ENCODE results near the gene F12. TPM values are rescaled to one million over a fixed set of nuclear protein-coding genes. Genes with fewer than 3 reads are reported as not detected.

F12 gene
- total and polyA plus RNA-seq, 2 of the 8 experiments (the other 6 are each of a cell fraction or from before 2014, with no cell fraction given): 6.5 to 7.8 TPM

GRCh38 chr5:177446200-177447065, 37.1 kb upstream of the F12 start, which contains the start of gene PRR7 (continued):
- TF ChIP-seq TAF7 (optimal IDR thresholded peaks at IDR 0.05; ENCODE audit: borderline replicate concordance, low read depth, low read length) (no peak), SIN3A (conservative IDR thresholded peaks at IDR 0.05 in 1 of 2, IDR thresholded peaks at IDR 0.05 in 1 of 2; ENCODE audit: low read depth in 1 of 2, low read length in 2 of 2) (0 out of 4 replicates have a peak, but pooled peaks of 1 of the 2 experiments have one; percentile 36), POLR2A (IDR thresholded peaks at IDR 0.05; ENCODE audit: control extremely low read depth in 1 of 2, low read depth in 2 of 2, low read length in 2 of 2) (peak in 1 of 2 experiments; percentile 75; a peak in 2 of 3 replicates), SP1 (IDR thresholded peaks at IDR 0.05; ENCODE audit: low read depth, low read length) (no peak), EZH2 (IDR thresholded peaks at IDR 0.05; ENCODE audit: low read depth, low read length, severe bottlenecking) (no peak), POLR2AphosphoS5 (IDR thresholded peaks at IDR 0.05; ENCODE audit: low read depth, low read length) (peak; percentile 82; the same call in 1 of the 2 replicates), BRCA1 (IDR thresholded peaks at IDR 0.05; ENCODE audit: low read depth, low read length) (no peak), SAP30 (IDR thresholded peaks at IDR 0.05; ENCODE audit: insufficient read depth, insufficient replicate concordance, low read length) (no peak), BACH1 (IDR thresholded peaks at IDR 0.05; ENCODE audit: low read length) (no peak)
